ENCODE data around the gene HMX2. TPM values are rescaled to one million over a fixed set of nuclear protein-coding genes. Genes with fewer than 3 reads are reported as not detected.

Gene HMX2
- total and polyA plus RNA-seq, 2 of the 8 experiments (the other 6 are each of a cell fraction or from before 2014, with no cell fraction given) = 2.0 to 2.7 TPM

DNA sequence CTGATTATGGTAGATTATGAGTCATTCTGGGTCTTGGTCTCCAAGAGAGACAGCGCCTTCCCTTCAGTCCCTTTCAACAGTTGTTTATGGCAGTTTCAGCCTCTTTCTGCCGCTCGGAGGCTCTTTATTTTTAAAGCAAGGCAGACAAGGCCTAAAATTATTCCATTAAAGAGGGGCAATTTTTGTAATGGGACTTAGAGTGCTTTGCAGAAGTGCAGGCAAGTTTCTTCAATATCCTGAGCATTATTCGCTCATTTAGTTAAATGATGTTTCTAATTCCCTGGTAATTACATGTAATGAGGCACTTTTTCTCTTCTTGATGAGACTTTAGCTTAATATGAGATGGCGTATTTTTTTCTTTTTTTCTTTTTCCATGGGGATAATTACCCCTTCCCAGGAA, 39.8 kb downstream of the HMX2 start:
- Histone ChIP-seq H3K4me2 (ENCODE audit: insufficient read depth in 1 of 2, low read depth in 2 of 2, low read length in 2 of 2) (no peak overlapping the region), H2BK5ac (ENCODE audit: low read depth, low read length) (no peak overlapping the region), H3K9ac (replicated peaks in 1 of 4; ENCODE audit: extremely low read depth in 1 of 4, low read depth in 3 of 4, low read length in 3 of 4) (no peak overlapping the region; a peak in 1 of 7 replicates), H3K27ac (ENCODE audit: low read depth, low read length) (no peak overlapping the region), H2BK20ac (ENCODE audit: low read length) (no peak overlapping the region), H3K23ac (ENCODE audit: insufficient read length) (no peak overlapping the region), H4K91ac (replicated peaks; ENCODE audit: insufficient read length, low read length) (no peak overlapping the region), H3K9me3 (ENCODE audit: insufficient read depth in 2 of 2, low read depth in 1 of 2, low read length in 1 of 2) (no peaks in the 10 kb centered on the region; a peak in 1 of 4 replicates), H4K20me1 (replicated peaks in 1 of 2; ENCODE audit: control insufficient read depth in 1 of 2, insufficient read depth in 2 of 2, low read length in 2 of 2) (peaks cover 0 to 2% of the 10 kb centered on the region in 2 experiments), H2BK120ac (replicated peaks; ENCODE audit: low read depth, low read length) (no peak overlapping the region), H3K79me1 (ENCODE audit: low read depth, low read length) (peaks cover 2% of the 10 kb centered on the region), H3K4ac (replicated peaks; ENCODE audit: insufficient read length, low read depth, low read length) (no peak overlapping the region), H3K36me3 (ENCODE audit: control insufficient read depth in 2 of 4, insufficient read depth in 4 of 4, low read length in 3 of 4) (peaks cover 0 to 3% (median 1%) of the 10 kb centered on the region in 4 experiments; a peak in 2 of 8 replicates), H3K4me3 (ENCODE audit: extremely low read depth in 1 of 4, insufficient read depth in 2 of 4, low read depth in 3 of 4, low read length in 4 of 4) (no peak overlapping the region), H3K4me1 (replicated peaks in 1 of 4; ENCODE audit: control insufficient read depth in 3 of 4, insufficient read depth in 4 of 4, low read length in 3 of 4) (peaks cover 0 to 3% (median 0%) of the 10 kb centered on the region in 4 experiments; a peak in 1 of 7 replicates), H4K8ac (ENCODE audit: extremely low read depth, insufficient read depth, low read length) (no peak overlapping the region), H3K18ac (ENCODE audit: extremely low read depth, low read length) (no peak overlapping the region), H3K79me2 (ENCODE audit: control insufficient read depth in 1 of 2, insufficient read depth in 2 of 2, low read length in 2 of 2) (no peaks in the 10 kb centered on the region), H2BK12ac (ENCODE audit: low read depth, low read length) (no peak overlapping the region), H2BK15ac (ENCODE audit: low read length) (no peak overlapping the region), H3K14ac (ENCODE audit: insufficient read length) (no peak overlapping the region), H3K56ac (replicated peaks; ENCODE audit: insufficient read length, low read depth, low read length) (no peak overlapping the region), H2AFZ (ENCODE audit: low read length) (no peak overlapping the region), H3K23me2 (ENCODE audit: low read depth, low read length) (no peaks in the 10 kb centered on the region), H3K27me3 (replicated peaks in 1 of 4; ENCODE audit: control insufficient read depth in 3 of 4, extremely low read depth in 1 of 4, insufficient read depth in 3 of 4, low read length in 3 of 4) (no peaks in the 10 kb centered on the region), H4K5ac (ENCODE audit: insufficient read length, low read depth, low read length) (no peak overlapping the region), H2AK5ac (ENCODE audit: low read depth, low read length) (no peak overlapping the region)
- no peak for DNase-seq (ENCODE audit: low read depth in 1 of 2, low spot score in 2 of 2)
- ChIA-PET CTCF (ENCODE audit: partially characterized antibody) (interaction anchor here (0.6 kb wide), 1 partner anchor 477 kb away, joined by 3 read pairs; no protein-coding TSS in a partner anchor), POLR2A (ENCODE audit: partially characterized antibody) (no interaction called here)
- 92% methylated on average over 5 of the region's 5 CpGs; no CpG with 5 or more reads in 1 of the 2 experiments for WGBS, 2 experiments (ENCODE audit: extremely low coverage in 1 of 2, insufficient coverage in 1 of 2, insufficient read length in 1 of 2, insufficient replicate concordance in 2 of 2, low coverage in 1 of 2, low lambda C conversion rate in 2 of 2, missing lambda C conversion rate in 1 of 2)
- FAIRE-seq = no peak
- TF ChIP-seq, protein P1, sequence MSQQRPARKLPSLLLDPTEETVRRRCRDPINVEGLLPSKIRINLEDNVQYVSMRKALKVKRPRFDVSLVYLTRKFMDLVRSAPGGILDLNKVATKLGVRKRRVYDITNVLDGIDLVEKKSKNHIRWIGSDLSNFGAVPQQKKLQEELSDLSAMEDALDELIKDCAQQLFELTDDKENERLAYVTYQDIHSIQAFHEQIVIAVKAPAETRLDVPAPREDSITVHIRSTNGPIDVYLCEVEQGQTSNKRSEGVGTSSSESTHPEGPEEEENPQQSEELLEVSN (IDR thresholded peaks at IDR 0.05) = no peak
- TF ChIP-seq CHD2 (IDR thresholded peaks at IDR 0.05; ENCODE audit: low read length) = no peak
- TF ChIP-seq, protein P2, sequence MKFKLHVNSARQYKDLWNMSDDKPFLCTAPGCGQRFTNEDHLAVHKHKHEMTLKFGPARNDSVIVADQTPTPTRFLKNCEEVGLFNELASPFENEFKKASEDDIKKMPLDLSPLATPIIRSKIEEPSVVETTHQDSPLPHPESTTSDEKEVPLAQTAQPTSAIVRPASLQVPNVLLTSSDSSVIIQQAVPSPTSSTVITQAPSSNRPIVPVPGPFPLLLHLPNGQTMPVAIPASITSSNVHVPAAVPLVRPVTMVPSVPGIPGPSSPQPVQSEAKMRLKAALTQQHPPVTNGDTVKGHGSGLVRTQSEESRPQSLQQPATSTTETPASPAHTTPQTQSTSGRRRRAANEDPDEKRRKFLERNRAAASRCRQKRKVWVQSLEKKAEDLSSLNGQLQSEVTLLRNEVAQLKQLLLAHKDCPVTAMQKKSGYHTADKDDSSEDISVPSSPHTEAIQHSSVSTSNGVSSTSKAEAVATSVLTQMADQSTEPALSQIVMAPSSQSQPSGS (IDR thresholded peaks at IDR 0.05; ENCODE audit: low read length) = no peak
- no peak for TF ChIP-seq SRF (IDR thresholded peaks at IDR 0.05; ENCODE audit: low read depth, low read length)
- TF ChIP-seq BRCA1 (IDR thresholded peaks at IDR 0.05; ENCODE audit: low read depth, low read length) = no peak
- no peak for TF ChIP-seq CBX8 (IDR thresholded peaks at IDR 0.05; ENCODE audit: borderline replicate concordance, low read depth, low read length)
- no peak for TF ChIP-seq YY1 (IDR thresholded peaks at IDR 0.05; ENCODE audit: low read depth, low read length)
- no peak for TF ChIP-seq HDAC2 (IDR thresholded peaks at IDR 0.05; ENCODE audit: borderline replicate concordance in 1 of 2, low read depth in 2 of 2, low read length in 2 of 2)
- no peak for TF ChIP-seq FOSL1 (IDR thresholded peaks at IDR 0.05; ENCODE audit: insufficient read depth, low read depth, low read length)
- TF ChIP-seq KDM1A (IDR thresholded peaks at IDR 0.05; ENCODE audit: borderline replicate concordance, low read length) = no peak
- no peak for TF ChIP-seq TAF1 (IDR thresholded peaks at IDR 0.05; ENCODE audit: low read depth, low read length)
- no peak for TF ChIP-seq EP300 (IDR thresholded peaks at IDR 0.05; ENCODE audit: borderline replicate concordance in 1 of 2, low read depth in 2 of 2, low read length in 2 of 2)
